ENCODE results near the gene TRIM26.

TRIM26 gene

DNA sequence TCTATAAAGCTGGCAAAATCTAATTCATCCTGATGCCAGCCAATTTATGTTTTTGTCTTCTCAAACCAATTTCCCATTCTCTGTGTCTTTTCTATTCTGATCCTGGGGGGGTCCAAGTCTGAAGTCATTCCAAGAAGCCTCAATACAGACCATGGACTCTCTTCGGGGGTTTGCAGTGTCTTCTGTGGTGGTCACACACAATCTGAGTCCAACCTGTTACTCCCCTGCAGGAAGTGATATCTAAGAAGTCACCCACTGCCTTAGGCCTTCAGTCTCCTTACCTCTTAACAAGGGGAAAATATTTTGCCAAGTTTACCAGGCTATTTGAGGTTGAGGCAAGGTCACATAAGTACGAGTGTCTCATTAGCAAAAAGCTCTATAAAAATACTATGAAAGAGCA, 1.9 kb downstream of the TRIM26 start:
- no peak for DNase-seq (ENCODE audit: low spot score)

DNA sequence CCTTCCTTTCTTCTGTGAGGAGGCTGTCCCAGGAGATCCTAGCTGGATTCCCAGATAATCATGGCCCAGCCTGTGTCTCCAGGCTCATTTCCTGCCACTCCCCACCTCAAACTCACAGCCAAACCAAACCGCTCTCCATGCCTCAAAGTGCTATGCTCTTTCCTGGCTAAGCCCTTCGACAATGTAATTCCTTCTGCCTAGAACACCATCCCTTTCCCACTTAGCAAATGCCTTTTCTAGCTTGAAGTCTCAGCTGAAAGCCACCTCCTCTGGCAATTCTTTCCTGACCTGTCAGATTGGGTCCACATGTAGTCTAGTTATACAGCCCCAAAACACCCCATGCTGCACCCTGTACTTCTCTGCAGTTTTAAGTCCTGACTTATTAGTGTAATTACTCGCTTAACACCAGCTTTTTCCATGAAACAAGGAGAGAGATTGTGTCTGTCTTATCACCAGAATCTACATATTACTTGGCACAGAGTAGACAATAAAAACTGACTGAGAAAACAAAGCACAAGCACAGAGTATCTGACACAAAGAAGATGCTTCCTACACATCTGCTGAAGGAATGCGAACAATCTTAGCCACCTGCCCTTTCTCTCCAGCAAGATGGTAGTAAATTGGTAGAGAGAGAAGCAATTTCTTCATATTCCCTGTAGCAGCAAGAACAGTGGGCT, 5.4 kb downstream of the TRIM26 start:
- DNase-seq (ENCODE audit: low spot score), result no peak

DNA sequence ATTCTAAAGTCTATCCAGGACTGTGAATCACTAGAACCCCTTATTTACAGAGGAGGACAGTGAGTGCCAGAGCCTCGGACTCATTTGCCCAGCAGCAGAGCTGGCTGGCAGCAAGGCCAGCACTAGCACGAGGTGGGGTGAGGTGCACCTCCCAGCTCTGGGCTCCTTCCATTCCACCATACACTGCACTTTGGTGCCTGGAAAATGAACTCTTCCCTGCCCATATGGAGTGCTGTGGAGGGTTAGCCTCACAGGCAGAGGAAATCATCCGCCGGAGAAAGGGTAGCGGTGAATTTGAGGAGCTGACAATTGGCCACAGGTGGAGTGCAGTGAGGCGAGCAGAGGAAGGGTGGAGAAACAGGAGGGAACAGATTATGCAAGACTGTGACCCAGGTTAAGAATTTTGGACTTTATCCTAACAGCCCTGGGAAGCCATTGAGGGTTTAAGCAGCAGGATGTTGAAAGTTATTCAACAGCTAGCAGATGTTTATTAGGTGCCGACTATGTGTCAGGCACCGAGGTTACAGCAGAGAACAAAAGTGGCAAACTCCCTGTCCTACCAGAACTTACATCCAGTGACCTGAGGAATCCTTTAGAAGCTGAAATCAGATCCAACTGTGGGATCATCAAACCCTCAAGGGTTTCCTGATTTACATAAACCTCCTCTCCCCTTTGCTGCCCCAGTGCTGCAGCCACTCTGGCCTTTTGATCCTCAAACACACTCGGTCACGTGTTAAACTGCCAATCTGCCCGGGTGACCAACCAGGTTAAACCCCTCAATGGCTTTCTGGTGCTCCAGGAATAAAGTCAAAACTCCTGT, 6.2 kb downstream of the TRIM26 start:
- no peak for DNase-seq (ENCODE audit: low spot score)

DNA sequence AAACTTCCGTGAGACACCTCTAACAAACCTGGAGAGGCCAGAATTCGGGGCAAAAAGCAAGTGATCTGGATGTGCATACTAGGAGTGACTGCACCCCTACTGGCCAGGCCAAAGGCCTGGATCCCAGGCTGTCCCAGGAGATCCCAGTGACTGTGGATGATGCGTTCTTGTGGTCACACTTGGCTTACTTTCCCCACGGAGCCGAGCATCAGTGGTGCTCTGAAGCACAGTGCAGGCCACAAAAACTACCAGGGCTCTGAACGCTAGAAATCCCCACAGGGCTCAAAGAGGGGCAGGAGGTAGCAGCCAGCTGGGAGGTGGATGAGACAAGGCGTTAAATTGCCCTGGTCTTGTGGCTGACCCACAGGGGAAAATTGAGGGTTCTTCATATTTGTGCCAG, 7.1 kb downstream of the TRIM26 start:
- DNase-seq (ENCODE audit: low spot score), result no peak

DNA sequence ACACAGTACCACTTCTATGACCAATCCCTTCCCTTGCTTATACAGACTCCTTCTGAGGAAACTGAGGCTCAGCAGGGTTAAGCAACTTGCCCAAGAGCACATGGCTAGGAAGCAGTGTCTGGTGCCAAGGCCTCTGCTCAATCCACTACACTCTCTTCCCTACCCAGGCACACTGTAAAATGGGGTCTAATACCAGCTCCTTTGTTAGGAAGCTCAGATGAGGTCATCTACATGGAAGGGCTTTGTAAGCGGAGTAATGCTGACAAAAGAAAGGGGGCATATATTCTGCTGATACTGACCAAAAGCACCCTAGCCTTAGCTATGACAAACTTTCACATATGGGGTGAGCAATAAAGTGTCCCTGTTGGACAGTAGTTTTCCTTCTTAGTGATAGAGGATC, 9.1 kb downstream of the TRIM26 start:
- no peak for DNase-seq (ENCODE audit: low spot score)

DNA sequence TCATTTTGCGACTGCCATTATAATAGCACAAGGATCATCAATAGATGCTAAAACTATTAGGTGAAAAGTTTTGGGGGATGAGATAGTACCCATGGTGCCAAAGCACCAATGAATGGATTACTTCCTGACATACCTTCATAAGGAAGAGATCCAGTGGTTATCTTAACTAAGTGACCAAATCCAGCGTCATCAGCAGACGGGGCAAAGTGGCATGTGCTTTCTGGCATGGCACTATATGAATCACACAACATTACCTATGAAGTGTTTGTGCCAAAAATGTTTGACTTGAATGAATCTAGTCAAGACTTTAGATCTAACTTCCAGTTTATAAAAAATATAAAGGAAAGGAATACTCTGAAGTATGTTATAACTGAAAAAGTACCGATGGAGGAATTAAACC, 10.8 kb downstream of the TRIM26 start:
- no peak for DNase-seq (ENCODE audit: low spot score)

DNA sequence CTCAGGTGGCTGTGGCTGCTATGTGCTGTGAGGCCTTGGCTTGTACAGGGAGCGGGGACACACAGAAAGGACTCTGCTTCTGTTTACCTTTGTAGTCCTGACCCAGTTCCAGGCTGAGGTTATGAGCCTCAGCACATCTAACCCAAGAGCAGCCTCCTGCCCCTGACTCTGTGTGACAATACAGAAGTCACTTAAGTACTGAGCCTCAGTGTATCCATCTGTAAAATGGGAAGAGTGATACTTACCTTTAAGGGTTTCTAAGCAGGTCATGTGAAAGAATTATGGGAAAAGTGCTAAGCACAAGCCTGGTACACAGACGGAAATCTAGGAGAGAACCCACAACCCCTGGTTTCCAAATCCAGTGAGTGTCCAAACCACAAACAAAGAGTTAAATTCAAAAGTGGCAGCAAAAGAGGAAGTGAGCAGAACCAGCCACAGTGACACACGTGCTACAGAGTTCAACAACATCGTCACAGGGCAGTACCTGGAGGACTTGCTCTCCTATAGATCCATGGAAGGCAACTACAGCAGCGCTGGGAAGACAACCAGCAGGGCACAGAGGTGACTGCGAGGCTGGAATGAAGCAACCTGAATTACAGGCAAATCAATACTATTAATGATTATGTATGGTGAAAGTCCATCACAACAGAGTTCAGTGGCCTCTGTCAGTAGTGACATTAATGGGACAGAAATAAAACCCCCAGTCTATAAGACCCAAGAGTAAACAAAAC, 12.5 kb downstream of the TRIM26 start:
- no peak for DNase-seq (ENCODE audit: low spot score)

DNA sequence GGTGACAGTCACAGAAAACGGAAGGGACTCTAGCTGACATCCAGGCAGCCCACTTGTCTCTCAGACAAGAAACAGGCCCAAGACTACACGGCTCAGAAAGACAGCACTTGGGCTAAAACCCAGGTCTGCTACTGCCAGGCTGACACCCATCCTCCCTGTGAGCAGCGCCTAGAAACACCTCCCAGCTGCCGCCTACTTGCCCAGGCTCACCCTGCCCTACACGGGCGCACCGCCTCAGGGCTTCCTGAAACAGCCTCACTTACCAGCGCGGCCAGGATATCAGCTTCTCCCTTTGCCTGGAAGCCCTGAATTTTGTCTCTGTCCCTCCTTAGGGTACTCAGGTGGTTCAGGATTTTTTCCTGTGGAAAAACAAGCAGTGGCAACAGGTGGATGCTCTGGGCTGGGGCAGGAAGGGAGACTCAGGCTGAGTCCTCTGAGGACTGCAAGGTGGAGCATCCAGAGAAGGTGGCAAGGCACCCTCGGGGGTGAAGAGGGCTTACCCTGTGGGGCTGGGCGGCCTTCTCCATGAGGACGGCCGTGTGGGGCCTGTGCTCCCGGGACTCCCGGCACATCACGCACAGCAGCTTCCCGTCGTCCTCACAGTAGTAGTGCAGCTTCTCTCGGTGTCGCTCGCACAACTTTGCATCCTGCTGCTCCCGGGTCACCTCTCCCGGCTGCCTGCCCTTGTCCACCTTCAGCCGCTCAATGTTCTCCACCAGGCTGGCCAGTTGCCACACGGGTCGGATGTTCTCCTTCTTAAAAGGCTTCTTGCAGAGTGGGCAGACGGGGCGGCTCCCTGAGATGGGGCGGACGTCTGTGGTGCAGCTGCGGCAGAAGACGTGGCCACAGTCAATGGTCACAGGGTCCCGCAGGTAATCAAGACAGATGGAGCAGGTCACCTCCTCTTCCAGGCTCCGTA, 14.8 kb downstream of the TRIM26 start:
- DNase-seq (ENCODE audit: low spot score), result no peak

DNA sequence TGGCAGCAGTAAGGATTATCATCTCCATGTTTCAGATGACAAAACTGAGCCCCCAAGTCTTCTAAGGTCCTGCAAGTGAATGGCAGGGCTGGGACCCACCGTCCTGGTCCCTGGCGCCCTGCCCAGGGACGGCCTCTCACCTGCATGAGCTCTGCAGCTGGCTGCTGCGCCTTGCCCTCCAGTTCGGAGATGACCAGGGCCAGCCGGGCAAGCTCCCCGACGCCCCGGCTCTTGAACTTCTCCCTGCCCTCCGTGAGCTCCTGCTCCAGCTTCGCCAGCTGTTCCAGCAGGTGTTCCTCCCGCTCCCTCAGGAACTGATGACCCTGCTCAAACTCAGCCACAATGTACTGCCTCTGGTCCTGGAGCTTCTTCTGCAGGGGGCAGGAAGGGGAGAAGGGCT, 16.8 kb downstream of the TRIM26 start:
- no peak for DNase-seq (ENCODE audit: low spot score)

DNA sequence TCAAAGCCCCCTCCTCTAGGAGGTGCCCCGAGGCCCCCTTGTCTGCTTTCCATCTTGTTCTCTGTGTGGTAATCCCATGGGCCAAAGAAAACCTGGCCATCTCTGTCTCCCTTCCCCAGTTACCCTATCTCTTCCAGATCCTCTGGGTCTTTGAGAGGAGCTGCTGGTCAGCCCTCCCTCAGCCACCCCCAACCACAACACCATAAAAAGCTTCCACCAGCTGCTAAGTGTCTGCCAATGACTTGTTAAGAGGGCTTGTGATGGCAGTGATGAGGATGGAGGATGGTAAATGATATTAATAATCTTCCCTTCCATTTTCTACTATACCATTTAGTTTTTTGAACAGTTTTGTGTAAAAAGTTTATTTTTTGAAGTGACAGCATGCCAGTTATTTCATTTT, 17.3 kb downstream of the TRIM26 start:
- DNase-seq (ENCODE audit: low spot score), result no peak

DNA sequence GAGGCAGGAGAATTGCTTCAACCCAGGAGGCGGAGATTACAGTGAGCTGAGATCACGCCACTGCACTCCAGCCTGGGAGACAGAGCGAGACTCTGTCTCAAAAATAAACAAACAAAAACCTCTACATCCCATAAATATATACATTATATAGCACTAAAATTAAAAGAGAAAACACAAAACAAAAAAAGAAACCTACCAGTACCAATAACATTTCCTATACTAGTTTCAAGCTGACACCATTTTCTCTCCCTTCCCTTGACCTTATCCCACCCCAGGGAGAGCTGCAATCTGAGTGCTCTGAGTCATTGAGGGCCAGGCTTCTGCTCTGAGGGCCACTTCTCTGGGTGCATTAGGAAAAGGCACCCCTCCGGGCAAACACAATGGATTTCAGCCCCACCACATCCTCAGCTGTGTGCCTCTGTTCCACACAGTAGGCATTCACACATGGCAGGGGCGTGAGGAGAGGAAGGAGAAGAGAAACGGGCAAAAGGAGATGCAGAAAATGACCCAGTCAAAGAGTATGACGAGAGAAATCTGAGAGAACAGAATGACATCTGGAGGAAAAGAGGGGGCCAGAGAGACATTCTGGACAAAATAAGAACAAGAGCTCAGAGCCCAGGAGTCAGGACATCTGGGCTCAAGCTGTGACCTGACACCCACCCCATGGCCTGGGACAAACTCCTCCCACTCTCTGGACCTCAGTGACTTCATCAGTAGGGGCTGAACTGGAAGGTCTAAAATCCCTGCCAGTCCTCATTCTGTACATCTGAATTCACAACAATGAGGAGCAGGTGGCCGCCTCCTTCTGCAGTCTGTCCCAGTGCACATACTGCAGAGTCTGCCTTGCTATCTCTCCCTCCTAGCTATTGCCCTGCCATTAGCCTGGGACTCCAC, 18.2 kb downstream of the TRIM26 start:
- no peak for DNase-seq (ENCODE audit: low spot score)

DNA sequence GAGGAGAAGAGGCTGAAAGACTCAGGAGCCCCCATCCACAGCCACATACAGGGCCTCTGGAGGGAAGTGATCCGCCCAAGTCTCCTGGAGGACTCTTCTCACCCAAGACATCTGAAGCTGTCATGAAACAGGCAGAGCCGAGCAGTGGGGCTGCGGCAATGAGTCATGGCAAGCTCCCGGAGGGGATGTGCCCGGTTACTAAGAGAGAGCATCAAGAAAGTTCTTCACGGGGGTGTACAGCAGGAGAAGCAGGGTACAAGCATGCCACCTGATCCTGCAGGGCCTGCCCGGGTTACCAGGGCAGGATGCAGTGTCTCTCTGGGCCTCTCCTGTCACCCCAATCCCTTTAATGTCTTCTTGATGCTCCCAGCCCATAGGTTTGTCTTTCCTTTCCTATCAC, 21.1 kb downstream of the TRIM26 start:
- no peak for DNase-seq (ENCODE audit: low spot score)

DNA sequence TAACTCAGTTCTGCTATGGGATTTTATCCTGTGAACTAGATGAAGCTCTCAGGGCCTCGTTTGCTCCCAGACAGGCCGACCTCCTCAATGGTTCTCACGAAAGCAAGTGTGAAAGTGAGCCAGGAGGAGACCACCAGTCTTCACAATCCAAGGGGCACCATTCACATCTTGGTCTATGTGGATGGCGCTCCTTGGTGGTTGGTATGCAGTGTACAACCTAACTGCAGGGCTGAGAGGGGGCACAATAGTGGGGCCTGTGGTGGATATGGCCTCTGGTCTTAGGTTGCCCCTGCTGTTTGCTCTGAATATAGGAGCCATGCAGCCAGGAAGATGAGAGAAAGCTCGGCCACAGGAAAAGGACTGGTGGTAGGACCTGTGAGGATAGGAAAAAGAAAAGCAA, 24.7 kb downstream of the TRIM26 start:
- no peak for DNase-seq (ENCODE audit: low spot score)

DNA sequence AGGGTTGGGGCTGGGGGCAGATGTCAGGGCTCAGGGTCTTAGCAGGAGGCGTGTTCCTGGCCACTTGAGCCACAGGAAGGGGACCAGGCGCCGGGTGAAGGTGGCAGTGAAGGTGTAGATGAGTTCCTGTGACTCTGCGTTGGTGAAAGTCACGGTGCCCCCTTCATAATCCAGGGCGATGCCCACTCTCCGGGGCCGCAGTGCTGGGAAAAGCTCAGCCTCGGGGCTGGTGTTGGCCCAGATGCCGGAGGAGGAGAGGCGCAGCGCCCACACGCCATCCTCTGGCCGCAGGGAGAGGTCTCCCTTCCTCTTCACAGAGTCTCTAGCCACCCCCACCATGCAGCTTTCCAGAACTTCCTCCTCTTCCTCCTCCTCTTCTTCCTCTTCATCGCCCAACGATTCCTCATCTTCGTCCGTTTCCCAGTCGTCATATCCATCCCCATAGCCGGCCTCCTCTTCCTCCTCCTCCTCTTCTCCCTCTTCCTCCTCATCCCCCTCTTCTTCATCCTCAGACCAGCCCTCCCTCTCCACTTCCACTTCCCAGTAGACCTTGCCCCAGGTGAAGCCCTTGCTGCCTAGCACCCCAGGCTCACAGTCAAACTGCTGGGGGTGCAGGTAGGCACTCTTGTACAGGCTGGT, 27.2 kb downstream of the TRIM26 start:
- no peak for DNase-seq (ENCODE audit: low spot score)

DNA sequence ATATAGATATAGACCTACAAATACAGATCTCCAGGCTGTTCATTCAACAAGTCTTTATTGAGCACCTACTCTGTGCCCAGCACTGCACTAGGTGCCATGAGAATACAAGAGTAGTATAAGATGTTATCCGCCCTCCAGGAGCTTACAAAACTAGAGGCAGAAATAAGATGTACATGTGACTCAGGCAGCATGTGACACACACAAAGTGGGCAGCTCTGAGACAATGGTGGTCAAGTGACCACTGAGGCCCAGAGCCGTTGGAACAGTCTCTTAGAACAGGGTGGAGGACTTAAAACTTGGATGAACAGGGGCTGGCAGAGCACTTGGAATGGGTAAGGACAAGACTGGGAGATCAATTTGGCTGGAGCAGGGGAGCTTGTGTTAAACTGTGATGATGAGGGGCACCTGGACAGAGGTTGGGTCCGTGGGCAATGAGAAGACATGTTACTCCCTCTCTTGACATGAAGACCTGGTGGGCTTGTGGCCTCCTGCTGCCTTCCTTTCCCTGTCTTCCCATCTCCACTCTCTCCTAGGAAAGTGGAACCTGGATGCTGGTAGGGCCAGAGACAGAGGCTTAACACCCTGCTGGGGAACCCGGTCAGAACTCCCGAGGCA, 28.7 kb downstream of the TRIM26 start:
- no peak for DNase-seq (ENCODE audit: low spot score)

DNA sequence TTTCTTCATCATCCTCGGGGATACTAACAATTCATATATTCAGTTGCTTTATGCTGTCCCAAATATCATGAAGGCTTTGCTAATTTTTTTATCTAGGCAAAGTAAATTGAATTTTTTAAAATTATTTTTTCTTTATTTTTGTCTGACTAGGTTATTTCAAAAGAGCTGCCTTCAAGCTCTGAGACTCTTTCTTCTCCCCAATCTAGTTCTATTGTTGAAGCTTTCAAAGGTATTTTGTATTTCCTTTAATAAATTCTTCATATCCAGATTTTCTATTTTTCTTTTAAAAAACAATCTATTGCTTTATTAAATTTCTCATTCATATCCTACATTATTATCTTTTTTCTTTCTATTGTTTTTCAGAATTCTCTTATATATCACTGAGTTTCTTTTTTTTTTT, 33.1 kb downstream of the TRIM26 start:
- no peak for DNase-seq (ENCODE audit: low spot score)

DNA sequence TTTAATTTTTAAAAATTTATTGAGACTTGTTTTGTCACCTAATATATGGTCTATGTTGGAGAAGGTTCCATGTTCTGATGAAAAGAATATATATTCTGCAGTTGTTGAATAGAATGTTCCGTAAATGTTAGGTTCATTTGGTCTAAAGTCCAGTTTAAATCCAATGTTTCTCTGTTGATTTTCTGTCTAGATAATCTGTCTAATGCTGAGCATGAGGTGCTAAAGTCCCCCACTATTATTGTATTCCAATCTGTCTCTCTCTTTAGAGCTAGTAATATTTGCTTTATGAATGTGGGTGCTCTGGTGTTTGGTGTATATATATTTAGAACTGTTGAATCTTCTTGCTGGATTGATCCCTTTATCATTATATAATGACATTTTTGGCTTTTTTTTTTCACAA, 34.4 kb downstream of the TRIM26 start:
- DNase-seq (ENCODE audit: low spot score), result no peak

DNA sequence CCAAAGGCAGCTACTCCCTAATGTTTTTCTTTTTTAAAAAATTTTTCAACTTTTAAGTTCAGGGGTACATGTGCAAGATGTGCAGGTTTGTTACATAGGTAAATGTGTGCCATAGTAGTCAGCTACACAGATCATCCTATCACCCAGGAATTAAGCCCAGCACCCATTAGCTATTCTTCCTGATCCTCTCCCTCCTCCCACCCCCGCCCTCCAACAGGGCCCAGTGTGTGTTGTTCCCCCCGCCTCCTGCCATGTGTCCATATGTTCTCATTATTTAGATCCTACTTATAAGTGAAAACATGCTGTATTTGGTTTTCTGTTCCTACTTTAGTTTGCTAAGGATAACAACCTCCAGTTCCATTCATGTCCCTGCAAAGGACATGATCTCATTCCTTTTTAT, 37.4 kb downstream of the TRIM26 start:
- no peak for DNase-seq (ENCODE audit: low spot score)

DNA sequence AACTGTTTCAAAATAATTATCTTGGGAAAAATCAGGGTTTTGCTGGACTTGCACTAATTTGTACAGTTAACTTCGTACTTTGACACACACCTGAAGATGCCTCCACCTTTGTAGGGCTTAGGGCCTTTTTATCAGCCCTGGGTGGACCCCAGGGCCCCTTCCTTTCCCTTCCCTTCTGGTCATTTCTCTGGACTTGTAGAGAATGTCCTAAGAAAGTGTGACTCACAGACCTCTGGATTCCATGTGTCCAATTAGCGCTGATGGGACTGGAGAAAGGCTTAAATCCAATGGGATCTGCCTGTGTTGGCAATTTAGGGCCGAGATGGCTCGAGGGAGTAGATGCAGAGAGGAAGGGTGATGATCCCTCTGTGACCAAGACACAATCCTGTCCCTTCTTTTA, 40.5 kb downstream of the TRIM26 start:
- no peak for DNase-seq (ENCODE audit: low spot score)
